ENCODE data around the gene VASN.

- no peak for TF ChIP-seq GATA2 (IDR thresholded peaks at IDR 0.05; ENCODE audit: low read depth, low read length)
- TF ChIP-seq GATA3 (IDR thresholded peaks at IDR 0.05; ENCODE audit: low read depth, low read length), result no peak
These were observed 28.5 kb upstream of the VASN start for GRCh38 chr16:4342866-4343744.
